ENCODE measurements around the gene ACP7. TPM values are rescaled to one million over a fixed set of nuclear protein-coding genes. Genes with fewer than 3 reads are reported as not detected.

ACP7 gene
- total RNA-seq, 4 donors from 2014 or later: 0.90 to 3.1 (median 1.6) TPM

- no peak overlapping the region for H3K27ac ChIP-seq
- WGBS, 2 donors: 88 to 93% methylated on average over 6 of the region's 6 CpGs
- H3K4me1 ChIP-seq: no peaks in the 10 kb centered on the region
- DNase-seq (ENCODE audit: low spot score in 2 of 2): no peak
- TF ChIP-seq POLR2A (IDR thresholded peaks at IDR 0.05) (no peak), EP300 (IDR thresholded peaks at IDR 0.05) (no peak), CTCF (IDR thresholded peaks at IDR 0.05) (no peak)
- H3K27me3 ChIP-seq: peaks cover 0 to 10% of the 10 kb centered on the region in 2 donors
- H3K4me3 ChIP-seq: no peak overlapping the region
- H3K9me3 ChIP-seq: no peaks in the 10 kb centered on the region
- H3K36me3 ChIP-seq: no peaks in the 10 kb centered on the region
Observed at GRCh38 chr19:39074942-39075341, 9.2 kb upstream of the ACP7 start.

GRCh38 chr19:39077323-39077722, 6.8 kb upstream of the ACP7 start:
- Histone ChIP-seq H3K4me1 (no peaks in the 10 kb centered on the region), H3K27ac (no peak overlapping the region), H3K27me3 (peaks cover 0 to 30% of the 10 kb centered on the region in 2 donors), H3K9me3 (no peaks in the 10 kb centered on the region), H3K36me3 (no peaks in the 10 kb centered on the region), H3K4me3 (no peak overlapping the region)
- TF ChIP-seq CTCF (IDR thresholded peaks at IDR 0.05): no peak
- DNase-seq (ENCODE audit: low spot score in 2 of 2): no peak
- 86 to 87% methylated on average over 10 to 11 of the region's 11 CpGs for WGBS, 2 donors

GRCh38 chr19:39078436-39079200, 5.5 kb upstream of the ACP7 start:
- Histone ChIP-seq H3K36me3 (no peaks in the 10 kb centered on the region), H3K27me3 (peaks cover 0 to 39% of the 10 kb centered on the region in 2 donors), H3K27ac (peak overlapping the region in 1 of 4 donors; percentile 26), H3K4me3 (no peak overlapping the region), H3K4me1 (peaks cover 0 to 9% (median 0%) of the 10 kb centered on the region in 4 donors), H3K9me3 (no peaks in the 10 kb centered on the region)
- 42 to 45% methylated on average over 7 of the region's 7 CpGs for WGBS, 2 donors
- DNase-seq (ENCODE audit: low spot score in 2 of 2): no peak
- TF ChIP-seq EP300 (IDR thresholded peaks at IDR 0.05) (no peak), CTCF (IDR thresholded peaks at IDR 0.05) (no peak), POLR2A (IDR thresholded peaks at IDR 0.05) (no peak)

GRCh38 chr19:39080431-39080830, 3.7 kb upstream of the ACP7 start:
- peaks cover 0 to 18% (median 3%) of the 10 kb centered on the region in 4 donors for H3K4me1 ChIP-seq
- WGBS, 2 donors: 50 to 52% methylated on average over 3 of the region's 3 CpGs
- no peak overlapping the region for H3K4me3 ChIP-seq
- DNase-seq (ENCODE audit: low spot score in 2 of 2): no peak
- no peak overlapping the region for H3K27ac ChIP-seq
- no peaks in the 10 kb centered on the region for H3K36me3 ChIP-seq
- TF ChIP-seq POLR2A (IDR thresholded peaks at IDR 0.05) (no peak), EP300 (IDR thresholded peaks at IDR 0.05) (no peak), CTCF (IDR thresholded peaks at IDR 0.05) (no peak)
- H3K9me3 ChIP-seq: no peaks in the 10 kb centered on the region
- peaks cover 0 to 55% of the 10 kb centered on the region in 2 donors for H3K27me3 ChIP-seq

- Histone ChIP-seq H3K27ac (peak overlapping the region in 1 of 4 donors; percentile 77), H3K36me3 (no peaks in the 10 kb centered on the region), H3K4me3 (no peak overlapping the region), H3K9me3 (no peaks in the 10 kb centered on the region), H3K27me3 (peaks cover 0 to 67% of the 10 kb centered on the region in 2 donors), H3K4me1 (peaks cover 0 to 18% (median 3%) of the 10 kb centered on the region in 4 donors)
- DNase-seq (ENCODE audit: low spot score in 2 of 2): no peak
- 90 to 92% methylated on average over 7 of the region's 7 CpGs for WGBS, 2 donors
- TF ChIP-seq POLR2A (IDR thresholded peaks at IDR 0.05) (no peak), EP300 (IDR thresholded peaks at IDR 0.05) (no peak), CTCF (IDR thresholded peaks at IDR 0.05) (no peak)
Observed at GRCh38 chr19:39082167-39082566, 2.0 kb upstream of the ACP7 start.
